ENCODE data around the gene SSU72.
"Not testable (repeated sequence)": the region's sequence is repeated elsewhere in the genome, so short reads cannot be mapped to it uniquely, and the experiment has no call there.

Gene SSU72

DNA sequence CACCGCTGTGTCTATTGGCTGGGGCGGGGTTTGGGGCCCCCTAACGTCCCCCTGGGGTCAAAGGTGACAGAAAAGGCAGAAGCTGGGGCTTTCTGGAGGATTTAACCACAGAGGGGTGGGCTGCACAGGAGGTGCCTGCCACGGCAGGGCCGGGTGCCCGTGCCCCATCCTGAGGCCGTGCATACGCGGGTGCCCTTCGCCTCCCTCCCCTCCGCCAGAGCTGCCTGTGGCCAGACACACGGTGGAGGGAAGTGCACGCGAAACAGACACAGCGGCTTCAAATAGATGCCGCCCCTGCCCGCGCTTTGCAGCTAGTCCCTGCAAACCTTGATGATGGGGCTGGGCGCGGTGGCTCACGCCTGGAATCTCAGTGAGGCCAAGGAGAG is 65.2 kb downstream of the SSU72 start:
- in situ Hi-C loops (cut with HindIII; ENCODE audit: low sequenced_read_pairs): not testable (repeated sequence)

DNA sequence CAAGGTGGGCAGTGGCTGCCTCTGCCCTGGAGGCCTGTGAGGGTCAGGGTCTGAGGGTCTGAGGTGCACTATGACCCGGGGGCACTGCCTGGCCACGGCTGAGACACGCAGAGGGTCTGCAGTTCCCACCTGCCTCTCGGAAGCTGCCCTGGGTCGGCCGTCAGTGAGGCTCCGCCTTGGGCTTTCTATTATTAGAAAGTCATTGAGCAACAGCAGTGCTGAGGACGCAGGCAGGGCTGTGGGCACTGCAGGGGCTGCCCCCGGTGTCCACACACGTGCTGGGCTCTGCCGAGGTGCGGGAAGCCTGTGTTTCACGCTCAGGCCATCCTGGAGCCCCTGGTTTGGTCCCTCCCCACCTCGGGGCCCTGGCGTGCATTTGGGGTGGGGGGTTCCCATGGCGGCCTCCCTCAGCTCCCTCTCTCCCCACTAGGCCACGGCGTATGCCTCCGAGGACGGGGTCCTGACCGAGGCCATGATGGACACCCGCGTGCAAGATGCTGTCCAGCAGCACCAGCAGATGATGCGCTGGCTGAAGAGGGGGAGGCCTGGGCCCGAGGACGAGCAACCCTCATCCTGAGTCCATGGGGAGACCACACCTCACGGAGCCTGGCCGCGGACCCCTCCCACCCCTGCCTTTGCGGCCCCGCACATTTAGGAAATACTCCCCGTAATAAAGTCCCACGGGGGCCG is 65.7 kb downstream of the SSU72 start:
- in situ Hi-C loops (cut with HindIII; ENCODE audit: low sequenced_read_pairs): not testable (repeated sequence)

DNA sequence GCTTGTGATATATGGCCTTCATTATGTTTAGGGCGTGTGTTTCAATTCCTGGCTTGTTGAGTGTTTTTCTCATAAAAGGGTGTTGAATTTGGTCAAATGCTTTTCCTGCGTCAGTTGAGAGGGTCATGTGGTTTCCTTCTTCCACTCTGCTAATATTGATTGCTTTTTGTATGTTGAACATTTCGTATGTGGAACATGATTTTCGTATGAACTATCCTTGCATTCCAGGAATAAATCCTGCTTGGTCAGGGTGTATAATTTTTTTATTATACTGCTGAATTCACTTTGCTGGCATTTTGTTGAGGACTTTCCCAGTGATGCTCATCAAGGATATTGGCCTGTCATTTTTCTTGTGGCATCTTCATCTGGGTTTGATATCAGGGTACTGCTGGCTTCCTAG is 67.4 kb downstream of the SSU72 start:
- in situ Hi-C loops (cut with HindIII; ENCODE audit: low sequenced_read_pairs): no loop called here

DNA sequence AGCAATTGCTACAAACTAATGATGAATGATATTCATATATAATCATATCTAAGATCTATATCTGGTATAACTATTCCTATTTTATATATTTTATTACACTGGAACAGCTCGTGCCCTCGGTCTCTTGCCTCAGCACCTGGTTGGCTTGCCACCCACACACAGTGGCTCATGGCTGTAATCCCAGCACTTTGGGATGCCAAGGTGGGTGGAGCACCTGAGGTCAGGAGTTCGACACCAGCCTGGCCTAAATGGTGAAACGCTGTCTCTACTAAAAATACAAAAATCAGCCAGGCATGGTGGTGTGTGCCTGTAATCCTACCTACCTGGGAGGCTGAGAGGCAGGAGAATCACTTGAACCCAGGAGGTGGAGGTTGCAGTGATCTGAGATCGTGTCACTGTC is 68.9 kb downstream of the SSU72 start:
- in situ Hi-C loops (cut with HindIII; ENCODE audit: low sequenced_read_pairs): not testable (repeated sequence)

DNA sequence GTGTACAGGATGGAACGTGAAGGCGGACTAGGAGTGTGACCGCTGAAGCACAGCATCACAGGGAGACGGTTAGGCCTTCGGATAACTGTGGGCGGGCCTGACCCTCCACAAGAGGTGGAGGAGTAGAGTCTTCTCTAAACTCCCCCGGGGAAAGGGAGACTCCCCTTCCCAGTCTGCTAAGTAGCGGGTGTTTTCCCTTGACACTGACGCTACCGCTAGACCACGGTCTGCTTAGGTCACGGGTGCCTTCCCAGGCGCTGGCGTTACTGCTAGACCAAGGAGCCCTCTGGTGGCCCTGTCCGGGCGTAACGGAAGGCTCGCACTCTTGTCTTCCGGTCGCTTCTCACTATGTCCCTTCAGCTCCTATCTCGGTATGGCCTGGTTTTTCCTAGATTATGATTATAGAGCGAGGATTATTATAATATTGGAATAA is 69.3 kb downstream of the SSU72 start:
- in situ Hi-C loops (cut with HindIII; ENCODE audit: low sequenced_read_pairs): not testable (repeated sequence)

DNA sequence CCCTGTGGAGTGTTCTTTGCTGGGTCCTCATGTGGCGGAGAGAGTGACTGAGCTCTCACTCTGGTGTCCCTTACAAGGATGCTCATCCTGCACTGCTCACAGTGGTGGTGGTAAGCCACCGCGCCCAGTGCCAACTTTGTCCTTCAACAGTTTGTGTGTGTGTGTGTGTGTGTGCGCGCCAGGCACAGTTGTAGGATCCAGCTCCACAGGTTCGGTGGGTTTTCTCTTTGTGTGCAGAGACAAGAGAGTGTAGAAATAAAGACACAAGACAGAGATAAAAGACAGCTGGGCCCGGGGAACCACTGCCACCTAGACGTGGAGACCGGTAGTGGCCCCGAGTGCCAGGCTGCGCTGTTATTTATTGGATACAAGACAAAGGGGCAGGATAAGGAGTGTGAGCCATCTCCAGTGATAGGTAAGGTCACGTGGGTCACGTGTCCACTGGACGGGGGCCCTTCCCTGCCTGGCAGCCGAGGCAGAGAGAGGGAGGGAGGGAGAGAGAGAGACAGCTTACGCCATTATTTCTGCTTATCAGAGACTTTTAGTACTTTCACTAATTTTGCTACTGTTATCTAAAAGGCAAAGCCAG is 69.8 kb downstream of the SSU72 start:
- in situ Hi-C loops (cut with HindIII; ENCODE audit: low sequenced_read_pairs): not testable (repeated sequence)

DNA sequence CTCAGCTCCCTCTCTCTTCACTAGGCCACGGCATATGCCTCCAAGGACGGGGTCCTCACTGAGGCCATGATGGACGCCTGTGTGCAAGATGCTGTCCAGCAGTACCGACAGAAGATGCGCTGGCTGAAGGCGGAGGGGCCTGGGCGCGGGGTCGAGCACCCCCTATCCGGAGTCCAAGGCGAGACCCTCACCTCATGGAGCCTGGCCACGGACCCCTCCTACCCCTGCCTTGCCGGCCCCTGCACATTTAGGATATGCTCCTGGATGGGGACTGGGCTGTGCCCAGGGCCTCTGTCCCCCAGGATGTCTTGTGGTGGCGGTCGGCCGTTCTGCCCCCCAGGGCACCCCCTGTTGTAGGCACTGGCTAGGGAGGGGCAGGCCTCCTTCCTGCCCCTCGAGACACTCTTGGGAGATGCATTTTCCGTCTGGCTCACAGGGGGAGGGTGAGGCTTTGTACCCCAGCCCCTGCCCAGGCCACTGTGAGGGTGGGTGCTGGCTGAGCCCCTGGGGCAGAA is 79.1 kb downstream of the SSU72 start:
- in situ Hi-C loops (cut with HindIII; ENCODE audit: low sequenced_read_pairs): not testable (repeated sequence)

DNA sequence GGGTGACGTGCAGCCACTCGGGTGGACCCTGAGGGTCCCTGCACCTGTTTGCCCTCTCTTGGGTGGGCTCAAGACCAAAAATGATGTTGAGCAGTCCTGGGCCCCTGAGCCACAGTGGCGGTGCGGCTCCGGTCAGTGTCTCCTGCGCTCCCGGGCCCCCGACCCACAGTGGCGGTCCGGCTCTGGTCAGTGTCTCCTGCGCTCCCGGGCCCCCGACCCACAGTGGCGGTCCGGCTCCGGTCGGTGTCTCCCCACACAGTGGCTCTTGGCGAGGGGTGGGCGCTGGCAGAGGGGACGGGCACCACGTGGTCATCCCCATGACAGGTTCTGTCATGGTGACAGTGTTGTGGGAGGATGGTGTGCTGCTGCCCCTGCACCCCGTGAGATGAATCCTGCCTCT is 80.4 kb downstream of the SSU72 start:
- in situ Hi-C loops (cut with HindIII; ENCODE audit: low sequenced_read_pairs): not testable (repeated sequence)

Measured in DLD1 (cell line).